ENCODE data around the gene PRTFDC1. TPM values are rescaled to one million over a fixed set of nuclear protein-coding genes. Genes with fewer than 3 reads are reported as not detected.

PRTFDC1 gene
- polyA plus RNA-seq, 3 donors, result 43.1 to 51.9 (median 48.3) TPM

DNA sequence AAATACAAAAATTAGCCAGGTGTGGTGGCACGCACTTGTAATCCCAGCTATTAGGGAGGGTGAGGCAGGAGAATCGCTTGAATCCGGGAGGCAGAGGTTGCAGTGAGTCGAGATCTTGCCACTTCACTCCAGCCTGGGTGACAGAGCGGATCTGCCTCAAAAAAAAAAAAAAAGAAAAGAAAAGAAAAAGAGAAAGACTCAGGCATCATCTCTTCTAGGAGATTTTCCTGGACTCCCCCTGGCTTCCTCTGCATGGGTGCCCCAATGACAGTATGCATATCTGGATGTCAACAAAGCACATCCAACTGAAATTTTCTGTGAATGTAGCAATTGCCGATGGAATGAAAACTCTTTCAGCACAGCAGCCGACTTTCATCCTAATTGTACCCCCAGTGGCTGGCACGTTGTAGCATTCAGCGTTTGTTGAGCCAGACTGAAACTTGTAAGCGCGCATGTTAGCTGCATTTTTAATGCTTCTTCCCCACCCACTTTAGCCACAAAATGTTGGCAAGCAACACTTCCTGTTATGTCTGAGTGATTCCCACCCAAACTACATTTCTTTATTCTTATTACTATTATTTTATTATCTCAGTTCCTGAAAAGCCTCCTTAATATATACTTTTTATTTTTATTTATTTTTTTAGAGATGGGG, 70.2 kb downstream of the PRTFDC1 start:
- DNase-seq (ENCODE audit: low read depth in 3 of 3, low spot score in 2 of 3), result no peak

GRCh38 chr10:24879861-24880260, 72.5 kb downstream of the PRTFDC1 start:
- no peak for DNase-seq (ENCODE audit: low read depth in 3 of 3, low spot score in 2 of 3)

DNA sequence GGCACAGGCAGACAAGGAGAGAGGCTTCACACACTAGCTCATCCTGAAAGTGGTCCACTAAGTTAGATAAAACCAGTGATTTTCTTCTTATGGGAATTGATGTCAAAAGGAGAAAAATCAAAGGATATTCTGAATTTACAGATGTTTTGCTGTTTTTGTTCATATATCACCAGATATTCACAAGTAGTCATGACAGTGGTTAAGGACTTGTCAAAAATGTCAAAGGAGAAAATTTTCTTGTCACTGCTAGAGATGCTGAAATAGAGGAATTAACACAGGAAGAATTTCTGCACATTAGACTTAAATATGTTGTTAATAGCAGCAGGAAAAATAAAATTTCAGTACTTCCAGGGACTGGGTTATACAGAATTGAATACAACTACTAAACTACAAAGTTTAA, 78.3 kb downstream of the PRTFDC1 start:
- no peak for DNase-seq (ENCODE audit: low read depth in 3 of 3, low spot score in 2 of 3)

DNA sequence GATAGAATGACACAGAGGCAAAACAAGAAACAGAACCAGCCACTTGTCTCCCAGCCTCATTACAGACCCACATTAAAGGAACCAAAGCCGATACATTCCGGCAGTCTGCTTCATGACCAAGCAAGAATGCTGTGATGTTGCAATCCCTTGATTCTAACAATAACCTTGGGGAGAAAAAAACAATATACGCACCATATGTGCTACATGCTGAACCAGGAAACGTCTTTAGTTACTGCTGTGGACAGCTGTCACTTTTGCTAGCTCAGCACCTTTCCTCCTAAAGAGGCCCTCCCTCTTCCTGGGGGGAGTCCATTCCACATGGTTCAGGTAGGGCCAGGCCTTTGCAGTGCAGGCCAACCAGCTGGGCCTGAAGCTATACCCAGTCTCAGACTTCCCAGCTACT, 79.1 kb downstream of the PRTFDC1 start:
- no peak for DNase-seq (ENCODE audit: low read depth in 3 of 3, low spot score in 2 of 3)

DNA sequence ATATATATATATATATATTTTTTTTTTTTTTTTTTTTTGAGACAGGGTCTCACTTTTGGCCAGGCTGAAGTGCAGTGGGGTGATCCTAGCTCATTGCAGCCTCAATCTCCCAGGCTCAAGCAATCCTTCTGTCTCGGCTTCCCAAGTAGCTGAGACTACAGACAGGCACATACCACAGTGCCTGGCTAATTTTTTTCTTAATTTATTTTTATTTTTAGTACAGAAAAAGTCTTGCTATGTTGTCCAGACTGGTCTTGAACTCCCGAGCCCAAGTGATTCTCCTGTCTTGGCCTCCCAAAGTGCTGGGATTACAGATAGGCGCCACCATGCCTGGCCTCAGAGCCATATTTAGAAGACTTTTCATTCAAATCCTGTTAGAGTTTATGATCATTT, 79.6 kb downstream of the PRTFDC1 start:
- no peak for DNase-seq (ENCODE audit: low read depth in 3 of 3, low spot score in 2 of 3)

DNA sequence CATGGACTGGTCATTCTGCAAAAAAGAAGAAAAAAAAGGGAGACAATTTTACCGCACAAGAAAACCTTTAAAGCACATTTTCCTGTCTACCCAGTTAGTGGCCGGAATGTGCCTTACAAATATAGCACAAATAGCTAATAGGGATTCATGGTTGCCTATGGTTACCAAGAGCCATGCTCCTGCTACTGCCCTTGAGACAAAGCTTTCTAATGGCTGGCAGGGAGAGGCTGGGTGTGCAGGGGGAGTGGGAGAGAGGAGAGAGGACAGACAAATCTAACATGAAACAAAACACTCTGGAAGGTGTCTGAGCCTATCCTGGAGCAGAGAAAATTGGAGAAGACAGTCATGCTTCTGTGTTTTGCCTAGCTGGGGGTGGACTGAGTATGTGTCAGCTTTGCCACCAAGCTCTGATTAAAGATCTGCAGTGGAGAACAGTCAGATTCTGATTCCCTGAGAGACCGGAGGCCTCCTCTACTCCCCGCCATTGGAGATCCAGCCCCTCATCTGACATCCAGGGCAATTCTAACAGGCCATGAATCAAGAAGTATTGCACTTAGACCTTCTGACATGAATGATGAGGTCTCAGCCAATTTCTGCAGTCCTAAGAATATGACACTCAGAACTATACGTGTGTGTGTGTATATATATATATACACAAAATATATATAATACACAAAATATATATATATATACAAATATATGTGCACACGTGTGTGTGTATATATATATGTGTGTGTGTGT, 80.2 kb downstream of the PRTFDC1 start:
- no peak for DNase-seq (ENCODE audit: low read depth in 3 of 3, low spot score in 2 of 3)

DNA sequence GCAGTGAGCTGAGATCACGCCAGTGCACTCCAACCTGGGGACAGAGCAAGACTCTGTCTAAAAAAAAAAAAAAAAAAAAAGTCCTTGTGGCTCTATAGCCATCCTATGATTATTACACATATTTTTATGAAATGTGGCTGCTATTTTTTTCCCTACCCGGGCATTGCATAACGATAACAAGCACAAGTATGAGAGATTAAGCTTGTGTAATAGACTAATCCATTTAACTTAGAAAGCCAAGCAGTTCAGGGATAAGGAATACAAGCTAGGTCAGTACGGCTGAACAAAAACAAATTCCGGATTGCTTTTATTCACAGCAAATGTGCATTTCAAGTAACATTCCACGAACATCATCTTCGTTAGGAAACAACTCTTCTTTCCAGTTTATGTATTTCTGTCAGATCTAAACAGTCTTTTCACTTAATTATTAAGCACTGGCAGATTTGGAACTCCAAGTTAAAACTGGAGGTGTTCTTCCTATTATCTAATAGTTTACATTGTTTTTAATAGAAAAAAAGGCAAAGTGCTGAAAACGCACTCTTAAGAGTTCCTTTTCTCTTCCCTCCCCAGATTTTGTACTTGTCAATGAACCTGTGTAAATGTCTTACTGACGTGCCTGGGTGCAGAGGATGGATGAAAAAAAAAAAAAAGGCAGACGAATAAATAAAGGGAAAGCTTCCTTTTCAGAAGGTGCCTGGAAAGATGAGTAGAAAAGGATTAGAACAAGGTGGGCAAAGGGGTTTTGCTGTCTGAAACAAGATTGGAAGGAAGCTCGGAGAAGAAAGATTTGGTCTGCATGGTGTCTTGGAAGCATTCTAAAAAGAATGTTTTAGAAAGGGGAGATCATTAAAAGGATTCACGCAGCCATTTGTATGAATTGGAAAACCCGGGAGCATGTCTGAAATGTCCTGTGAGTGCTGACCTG, 81.1 kb downstream of the PRTFDC1 start:
- DNase-seq (ENCODE audit: low read depth in 3 of 3, low spot score in 2 of 3), result no peak

DNA sequence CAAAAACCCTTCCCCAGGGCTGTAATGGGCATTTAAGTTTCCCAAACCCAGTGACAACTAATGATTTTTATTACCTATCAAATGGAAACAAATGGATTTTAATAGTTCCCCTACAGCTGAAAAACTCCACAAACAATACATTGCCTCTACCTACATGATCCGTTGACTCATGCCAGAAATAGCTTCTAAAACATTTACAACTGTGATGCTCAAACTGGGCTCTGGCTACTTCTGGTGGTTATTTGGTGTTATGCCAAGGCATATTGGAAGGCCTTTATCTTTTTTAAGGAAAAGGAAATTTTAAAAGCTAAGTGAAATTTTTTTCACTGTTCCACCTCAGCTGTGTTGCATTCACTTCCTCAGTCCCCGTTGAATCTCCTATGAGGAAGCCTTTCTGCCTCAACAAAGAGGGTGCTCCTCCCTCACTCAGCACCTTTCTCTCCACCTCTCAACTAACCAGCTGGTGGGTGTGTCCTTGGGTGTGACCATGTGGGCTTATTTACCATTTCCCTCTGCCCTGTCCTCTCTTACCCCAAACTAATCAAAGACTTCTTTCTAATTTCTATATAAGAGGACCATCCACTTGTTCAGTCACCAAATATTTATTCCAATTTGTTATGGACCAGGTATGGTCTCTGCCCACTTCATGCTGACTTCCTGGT, 82.9 kb downstream of the PRTFDC1 start:
- no peak for DNase-seq (ENCODE audit: low read depth in 3 of 3, low spot score in 2 of 3)

DNA sequence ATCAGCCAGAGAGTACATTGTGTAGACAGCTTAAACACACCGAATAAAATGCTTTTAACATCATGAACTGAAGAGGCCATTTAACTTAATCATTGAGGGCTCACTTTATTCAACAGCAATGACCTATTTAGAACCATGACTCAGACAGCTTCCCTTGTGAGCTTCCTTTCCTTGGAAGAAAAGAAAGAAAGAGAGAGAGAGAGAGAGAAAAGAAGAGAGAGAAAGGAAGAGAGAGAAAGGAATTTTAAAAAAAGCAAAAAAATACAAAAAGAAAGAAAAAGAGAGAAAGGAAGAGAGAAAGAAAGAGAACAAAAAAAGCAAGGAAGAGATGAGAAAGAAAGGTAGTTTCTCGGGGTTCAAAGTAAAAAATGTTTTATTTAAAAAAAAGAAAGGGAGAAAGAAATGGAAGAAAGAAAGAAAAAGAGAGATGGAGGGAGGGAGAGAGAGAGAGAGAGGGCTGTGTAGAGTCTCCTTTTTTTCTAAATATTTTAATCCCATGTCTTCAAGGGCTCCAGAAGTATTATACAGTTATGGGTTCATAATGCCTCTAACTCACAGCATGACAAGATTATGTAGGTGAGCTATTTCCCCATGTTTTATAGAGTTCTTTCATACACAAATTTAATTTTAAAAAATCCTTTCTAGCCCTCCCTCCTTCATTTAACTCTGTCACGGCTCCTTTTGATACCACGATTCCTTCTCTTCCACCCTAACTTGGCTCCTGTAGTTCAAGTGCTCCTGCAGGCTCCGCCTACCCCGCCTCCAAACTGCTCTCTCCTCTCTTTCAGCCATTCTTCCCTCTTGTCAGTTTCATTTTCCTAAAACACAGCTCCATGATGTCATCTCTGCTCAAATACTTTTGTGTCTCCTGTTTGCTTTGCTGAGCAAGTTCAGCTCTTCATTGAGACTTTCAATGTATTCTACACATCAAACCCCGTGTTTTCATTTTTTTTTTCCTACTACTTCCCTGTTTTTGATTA, 85.5 kb downstream of the PRTFDC1 start:
- no peak for DNase-seq (ENCODE audit: low read depth in 3 of 3, low spot score in 2 of 3)

GRCh38 chr10:24865783-24866182, 86.6 kb downstream of the PRTFDC1 start:
- DNase-seq (ENCODE audit: low read depth in 3 of 3, low spot score in 2 of 3), result no peak

DNA sequence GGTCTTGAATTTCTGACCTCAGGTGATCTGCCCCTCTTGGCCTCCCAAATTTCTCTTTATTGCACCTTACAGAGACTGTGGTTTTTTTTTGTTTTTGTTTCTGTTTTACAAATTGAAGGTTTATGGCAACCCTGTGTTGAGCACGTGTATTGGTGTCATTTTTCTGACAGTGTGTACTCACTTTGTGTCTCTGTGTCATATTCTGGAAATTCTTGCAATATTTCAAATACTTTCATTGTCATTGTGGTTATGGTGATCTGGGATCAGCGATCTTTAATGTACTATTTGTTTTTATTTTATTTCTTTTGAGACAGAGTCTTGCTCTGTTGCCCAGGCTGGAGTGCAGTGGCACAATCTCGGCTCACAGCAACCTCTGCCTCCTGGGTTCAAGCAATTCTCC, 89.8 kb downstream of the PRTFDC1 start:
- DNase-seq (ENCODE audit: low read depth in 3 of 3, low spot score in 2 of 3), result no peak

DNA sequence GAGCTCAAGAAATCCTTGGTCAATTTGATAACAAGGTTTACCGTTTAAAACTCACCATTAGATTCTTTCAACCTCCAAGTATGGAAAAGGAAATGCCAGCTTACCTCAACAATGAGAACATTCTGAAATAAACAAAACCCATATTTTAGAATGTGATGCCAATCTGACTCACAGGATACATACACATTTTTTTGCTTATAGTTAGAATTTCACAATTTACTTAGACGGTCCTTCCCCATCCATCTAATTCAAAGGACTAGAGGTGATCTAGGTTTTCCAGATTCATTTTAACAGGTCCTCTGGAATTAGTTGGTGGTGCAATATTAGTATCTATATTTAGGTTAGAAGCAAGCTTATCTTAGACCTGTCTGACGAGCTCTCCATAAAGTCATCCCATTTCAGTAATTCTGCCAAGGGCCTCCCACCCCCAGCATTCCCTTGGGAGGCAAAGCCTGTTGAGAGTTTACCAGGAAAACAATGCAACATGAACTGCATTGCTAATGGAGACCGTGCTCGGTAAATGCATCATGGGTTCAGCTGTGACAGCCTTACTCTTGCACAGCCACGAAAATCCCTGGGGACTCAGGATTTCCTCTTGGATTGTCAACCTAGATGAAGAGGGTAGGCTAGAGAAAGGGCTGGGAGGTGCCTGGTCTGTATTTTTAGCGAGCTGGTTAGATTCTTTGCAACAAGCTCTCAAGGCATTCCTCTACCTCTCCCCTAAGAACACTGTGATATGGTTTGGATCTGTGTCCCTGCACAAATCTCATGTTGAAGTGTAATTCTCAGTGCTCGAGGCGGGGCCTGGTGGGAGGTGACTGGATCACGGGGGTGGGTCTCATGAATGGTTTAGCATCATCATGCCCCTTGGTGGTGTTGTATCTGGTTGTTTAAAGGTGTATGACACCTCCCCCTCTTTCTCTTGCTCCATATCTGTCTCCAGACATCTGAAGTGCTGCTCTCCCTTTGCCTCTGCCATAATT, 93.8 kb downstream of the PRTFDC1 start:
- DNase-seq (ENCODE audit: low read depth in 3 of 3, low spot score in 2 of 3), result no peak

GRCh38 chr10:24857031-24857725, 95.2 kb downstream of the PRTFDC1 start:
- DNase-seq (ENCODE audit: low read depth in 3 of 3, low spot score in 2 of 3), result no peak

- no peak for DNase-seq (ENCODE audit: low read depth in 3 of 3, low spot score in 2 of 3)
These were observed 98.2 kb downstream of the PRTFDC1 start for GRCh38 chr10:24854256-24854655.

GRCh38 chr10:24853661-24854060, 98.7 kb downstream of the PRTFDC1 start:
- no peak for DNase-seq (ENCODE audit: low read depth in 3 of 3, low spot score in 2 of 3)

- no peak for DNase-seq (ENCODE audit: low read depth in 3 of 3, low spot score in 2 of 3)
These were observed 100.8 kb downstream of the PRTFDC1 start for GRCh38 chr10:24851629-24852028.

DNA sequence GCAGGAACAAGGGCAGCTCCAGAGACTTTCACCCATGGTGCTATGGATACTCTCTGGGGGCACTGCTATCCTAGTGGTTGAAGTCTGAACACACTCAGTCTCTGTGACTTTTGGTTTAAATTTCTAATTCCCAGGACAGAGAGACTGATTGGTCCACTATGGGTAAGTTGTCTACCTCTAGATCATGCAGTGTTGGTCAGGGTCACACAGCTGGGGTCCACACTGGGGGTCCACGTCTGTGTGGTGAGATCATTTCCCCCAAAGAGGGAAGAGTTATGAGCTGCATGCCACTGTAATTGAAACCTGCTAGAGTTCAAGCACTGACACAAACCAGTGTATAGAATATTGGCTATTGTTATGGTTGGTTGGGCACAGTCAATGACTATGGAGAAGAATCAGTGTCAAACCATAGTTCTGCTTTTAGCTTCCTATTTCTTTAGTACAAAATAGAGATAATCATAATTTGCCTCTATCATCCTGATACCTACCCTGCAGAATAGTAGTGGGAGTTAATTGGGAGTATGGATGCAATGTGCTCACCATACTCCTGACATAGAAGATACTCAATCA, 101.6 kb downstream of the PRTFDC1 start:
- DNase-seq (ENCODE audit: low read depth in 3 of 3, low spot score in 2 of 3), result no peak

Measured in right renal cortex interstitium (tissue), 3 donors.